ENCODE data around the gene CFAP45. TPM values are rescaled to one million over a fixed set of nuclear protein-coding genes. Genes with fewer than 3 reads are reported as not detected.
A peak's percentile ranks its signal among the peaks of the same experiment; 100 is the strongest.

CFAP45 gene
- total and polyA plus RNA-seq, 2 experiments from 2014 or later = 0.36 TPM; not detected in 1

DNA sequence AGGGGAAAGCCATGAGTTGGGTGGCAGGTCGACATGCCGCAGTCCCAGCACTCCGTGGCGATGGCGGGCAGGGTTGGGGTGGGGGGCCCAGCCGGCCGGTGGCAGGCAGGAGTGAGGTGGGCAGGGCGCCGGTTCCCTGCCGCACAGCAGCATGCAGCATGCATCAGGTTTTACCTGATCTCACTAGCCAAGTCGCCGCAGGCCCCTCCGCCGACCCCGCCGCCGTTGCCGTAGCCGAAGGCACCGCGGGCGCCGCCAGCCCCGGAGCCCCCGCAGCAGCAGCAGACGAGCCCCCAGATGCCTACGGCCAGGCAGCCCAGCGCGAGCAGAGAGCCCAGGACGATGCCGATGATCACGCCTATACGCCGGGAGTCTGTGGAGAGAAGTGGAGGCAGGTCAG lies 44.3 kb downstream of the CFAP45 start:
- Histone ChIP-seq H3K9me2 (ENCODE audit: insufficient read depth) (no peaks in the 10 kb centered on the region), H3K27ac (ENCODE audit: low read depth) (no peak overlapping the region), H4K20me1 (replicated peaks; ENCODE audit: insufficient read depth) (no peaks in the 10 kb centered on the region), H3F3A (replicated peaks; ENCODE audit: low read depth) (0 out of 2 replicates have a peak, but pooled peaks cover 2% of the 10 kb centered on the region), H3K79me2 (replicated peaks; ENCODE audit: insufficient read depth) (no peaks in the 10 kb centered on the region), H3K36me3 (ENCODE audit: insufficient read depth) (no peaks in the 10 kb centered on the region), H3K4me1 (ENCODE audit: insufficient read depth) (peaks cover 6% of the 10 kb centered on the region), H3K27me3 (ENCODE audit: insufficient read depth) (peaks cover 47% of the 10 kb centered on the region), H3K4me2 (no peak overlapping the region), H2AFZ (no peak overlapping the region), H3K4me3 (no peak overlapping the region)
- TF ChIP-seq JUNB (IDR thresholded peaks at IDR 0.05; ENCODE audit: unreplicated experiment) (no peak), EZH2phosphoT487 (IDR thresholded peaks at IDR 0.05; ENCODE audit: unreplicated experiment) (no peak), STAT1 (IDR thresholded peaks at IDR 0.05; ENCODE audit: unreplicated experiment) (no peak), ZNF331 (CRISPR knock-in tag; IDR thresholded peaks at IDR 0.05; ENCODE audit: low read depth) (no peak), ZNF462 (CRISPR knock-in tag; IDR thresholded peaks at IDR 0.05) (no peak), EZH2 (IDR thresholded peaks at IDR 0.05; ENCODE audit: low read depth, unreplicated experiment) (no peak), CTCF (conservative IDR thresholded peaks at IDR 0.05; ENCODE audit: low read depth in 2 of 2) (no peak), CREB1 (CRISPR knock-in tag; IDR thresholded peaks at IDR 0.05; ENCODE audit: low read depth) (no peak), NANOG (IDR thresholded peaks at IDR 0.05; ENCODE audit: borderline replicate concordance) (no peak), POLR2AphosphoS5 (IDR thresholded peaks at IDR 0.05; ENCODE audit: low read depth) (no peak), ZNF114 (CRISPR knock-in tag; IDR thresholded peaks at IDR 0.05) (no peak)
- TF ChIP-seq, protein P1, sequence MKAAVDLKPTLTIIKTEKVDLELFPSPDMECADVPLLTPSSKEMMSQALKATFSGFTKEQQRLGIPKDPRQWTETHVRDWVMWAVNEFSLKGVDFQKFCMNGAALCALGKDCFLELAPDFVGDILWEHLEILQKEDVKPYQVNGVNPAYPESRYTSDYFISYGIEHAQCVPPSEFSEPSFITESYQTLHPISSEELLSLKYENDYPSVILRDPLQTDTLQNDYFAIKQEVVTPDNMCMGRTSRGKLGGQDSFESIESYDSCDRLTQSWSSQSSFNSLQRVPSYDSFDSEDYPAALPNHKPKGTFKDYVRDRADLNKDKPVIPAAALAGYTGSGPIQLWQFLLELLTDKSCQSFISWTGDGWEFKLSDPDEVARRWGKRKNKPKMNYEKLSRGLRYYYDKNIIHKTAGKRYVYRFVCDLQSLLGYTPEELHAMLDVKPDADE (IDR thresholded peaks at IDR 0.05) = no peak
- TF ChIP-seq, protein P2, sequence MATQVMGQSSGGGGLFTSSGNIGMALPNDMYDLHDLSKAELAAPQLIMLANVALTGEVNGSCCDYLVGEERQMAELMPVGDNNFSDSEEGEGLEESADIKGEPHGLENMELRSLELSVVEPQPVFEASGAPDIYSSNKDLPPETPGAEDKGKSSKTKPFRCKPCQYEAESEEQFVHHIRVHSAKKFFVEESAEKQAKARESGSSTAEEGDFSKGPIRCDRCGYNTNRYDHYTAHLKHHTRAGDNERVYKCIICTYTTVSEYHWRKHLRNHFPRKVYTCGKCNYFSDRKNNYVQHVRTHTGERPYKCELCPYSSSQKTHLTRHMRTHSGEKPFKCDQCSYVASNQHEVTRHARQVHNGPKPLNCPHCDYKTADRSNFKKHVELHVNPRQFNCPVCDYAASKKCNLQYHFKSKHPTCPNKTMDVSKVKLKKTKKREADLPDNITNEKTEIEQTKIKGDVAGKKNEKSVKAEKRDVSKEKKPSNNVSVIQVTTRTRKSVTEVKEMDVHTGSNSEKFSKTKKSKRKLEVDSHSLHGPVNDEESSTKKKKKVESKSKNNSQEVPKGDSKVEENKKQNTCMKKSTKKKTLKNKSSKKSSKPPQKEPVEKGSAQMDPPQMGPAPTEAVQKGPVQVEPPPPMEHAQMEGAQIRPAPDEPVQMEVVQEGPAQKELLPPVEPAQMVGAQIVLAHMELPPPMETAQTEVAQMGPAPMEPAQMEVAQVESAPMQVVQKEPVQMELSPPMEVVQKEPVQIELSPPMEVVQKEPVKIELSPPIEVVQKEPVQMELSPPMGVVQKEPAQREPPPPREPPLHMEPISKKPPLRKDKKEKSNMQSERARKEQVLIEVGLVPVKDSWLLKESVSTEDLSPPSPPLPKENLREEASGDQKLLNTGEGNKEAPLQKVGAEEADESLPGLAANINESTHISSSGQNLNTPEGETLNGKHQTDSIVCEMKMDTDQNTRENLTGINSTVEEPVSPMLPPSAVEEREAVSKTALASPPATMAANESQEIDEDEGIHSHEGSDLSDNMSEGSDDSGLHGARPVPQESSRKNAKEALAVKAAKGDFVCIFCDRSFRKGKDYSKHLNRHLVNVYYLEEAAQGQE (IDR thresholded peaks at IDR 0.05; ENCODE audit: unreplicated experiment) = no peak
- Mint-ChIP-seq H3K4me1 (peaks cover 9% of the 10 kb centered on the region), H3K36me3 (ENCODE audit: low read depth) (no peaks in the 10 kb centered on the region; the same call in 2 of the 3 replicates), H3K27me3 (ENCODE audit: insufficient read depth, low read depth, poor library complexity) (peaks cover 21% of the 10 kb centered on the region), H3K4me3 (peak overlapping the region; percentile 80; the same call in 1 of the 3 replicates), H3K9me3 (no peaks in the 10 kb centered on the region), H3K27ac (no peak overlapping the region)
- DNase-seq (ENCODE audit: low spot score) (no peak), ATAC-seq (no peak)

Data from GM23338 (cell line).